ENCODE data around the gene GOLGA6L22.
"Not testable (repeated sequence)": the region's sequence is repeated elsewhere in the genome, so short reads cannot be mapped to it uniquely, and the experiment has no call there.

Gene GOLGA6L22

GRCh38 chr15:22458603-22459002 is at the start of gene GOLGA6L22:
GOLGA6L22 (plus strand) TSS chr15:22458903; CDS start chr15:22458994, 91 bp downstream.
- H3K4me2 ChIP-seq (ENCODE audit: low read length) = not testable (repeated sequence)

GRCh38 chr15:22417288-22417687 is 41.4 kb upstream of the GOLGA6L22 start:
- not testable (repeated sequence) for H4K20me1 ChIP-seq (ENCODE audit: control insufficient read depth, insufficient read depth, low read depth, low read length); H3K27ac ChIP-seq (ENCODE audit: low read depth, low read length); H3K79me2 ChIP-seq (ENCODE audit: control insufficient read depth, low read length); H3K36me3 ChIP-seq (ENCODE audit: control insufficient read depth, low read length); H3K4me1 ChIP-seq (ENCODE audit: control insufficient read depth, low read length); H3K4me2 ChIP-seq (ENCODE audit: low read length); H3K9me3 ChIP-seq (ENCODE audit: control insufficient read depth, insufficient read depth, low read length); H3K9me2 ChIP-seq (replicated peaks; ENCODE audit: control insufficient read depth, low read length); H3K4me3 ChIP-seq (ENCODE audit: low read length); H3K27me3 ChIP-seq (ENCODE audit: control insufficient read depth, low read length); H3F3A ChIP-seq (ENCODE audit: control insufficient read depth, insufficient read depth)

More at GRCh38 chr15:22458603-22459002, at the start of gene GOLGA6L22:
- not testable (repeated sequence) for H3K4me1 ChIP-seq (ENCODE audit: control insufficient read depth, low read length); H3K4me3 ChIP-seq (ENCODE audit: low read length); H3F3A ChIP-seq (ENCODE audit: control insufficient read depth, insufficient read depth); H3K9me3 ChIP-seq (ENCODE audit: control insufficient read depth, insufficient read depth, low read length); H3K79me2 ChIP-seq (ENCODE audit: control insufficient read depth, low read length); H3K9me2 ChIP-seq (replicated peaks; ENCODE audit: control insufficient read depth, low read length); H4K20me1 ChIP-seq (ENCODE audit: control insufficient read depth, insufficient read depth, low read depth, low read length); H3K27me3 ChIP-seq (ENCODE audit: control insufficient read depth, low read length); H3K27ac ChIP-seq (ENCODE audit: low read depth, low read length); H3K36me3 ChIP-seq (ENCODE audit: control insufficient read depth, low read length)

GRCh38 chr15:22417795-22418194 is 40.9 kb upstream of the GOLGA6L22 start:
- H3K27me3 ChIP-seq (ENCODE audit: control insufficient read depth, low read length); H3K4me2 ChIP-seq (ENCODE audit: low read length); H3K9me2 ChIP-seq (replicated peaks; ENCODE audit: control insufficient read depth, low read length); H3K4me1 ChIP-seq (ENCODE audit: control insufficient read depth, low read length); H3K79me2 ChIP-seq (ENCODE audit: control insufficient read depth, low read length); H3K36me3 ChIP-seq (ENCODE audit: control insufficient read depth, low read length); H3K9me3 ChIP-seq (ENCODE audit: control insufficient read depth, insufficient read depth, low read length); H3K4me3 ChIP-seq (ENCODE audit: low read length); H4K20me1 ChIP-seq (ENCODE audit: control insufficient read depth, insufficient read depth, low read depth, low read length); H3F3A ChIP-seq (ENCODE audit: control insufficient read depth, insufficient read depth); H3K27ac ChIP-seq (ENCODE audit: low read depth, low read length): not testable (repeated sequence)

GRCh38 chr15:22418212-22418611 is 40.5 kb upstream of the GOLGA6L22 start:
- H3K4me3 ChIP-seq (ENCODE audit: low read length); H3K9me2 ChIP-seq (replicated peaks; ENCODE audit: control insufficient read depth, low read length); H3K79me2 ChIP-seq (ENCODE audit: control insufficient read depth, low read length); H3K27me3 ChIP-seq (ENCODE audit: control insufficient read depth, low read length); H3F3A ChIP-seq (ENCODE audit: control insufficient read depth, insufficient read depth); H3K27ac ChIP-seq (ENCODE audit: low read depth, low read length); H3K4me1 ChIP-seq (ENCODE audit: control insufficient read depth, low read length); H4K20me1 ChIP-seq (ENCODE audit: control insufficient read depth, insufficient read depth, low read depth, low read length); H3K9me3 ChIP-seq (ENCODE audit: control insufficient read depth, insufficient read depth, low read length); H3K4me2 ChIP-seq (ENCODE audit: low read length); H3K36me3 ChIP-seq (ENCODE audit: control insufficient read depth, low read length): not testable (repeated sequence)

- H3F3A ChIP-seq (ENCODE audit: control insufficient read depth, insufficient read depth); H4K20me1 ChIP-seq (ENCODE audit: control insufficient read depth, insufficient read depth, low read depth, low read length); H3K27me3 ChIP-seq (ENCODE audit: control insufficient read depth, low read length); H3K27ac ChIP-seq (ENCODE audit: low read depth, low read length); H3K79me2 ChIP-seq (ENCODE audit: control insufficient read depth, low read length); H3K4me1 ChIP-seq (ENCODE audit: control insufficient read depth, low read length); H3K4me3 ChIP-seq (ENCODE audit: low read length); H3K9me2 ChIP-seq (replicated peaks; ENCODE audit: control insufficient read depth, low read length); H3K9me3 ChIP-seq (ENCODE audit: control insufficient read depth, insufficient read depth, low read length); H3K36me3 ChIP-seq (ENCODE audit: control insufficient read depth, low read length); H3K4me2 ChIP-seq (ENCODE audit: low read length): not testable (repeated sequence)
These were observed 40.0 kb upstream of the GOLGA6L22 start for GRCh38 chr15:22418666-22419065.

GRCh38 chr15:22420340-22420739 is 38.4 kb upstream of the GOLGA6L22 start:
- H3K9me2 ChIP-seq (replicated peaks; ENCODE audit: control insufficient read depth, low read length); H3K4me3 ChIP-seq (ENCODE audit: low read length); H3K4me1 ChIP-seq (ENCODE audit: control insufficient read depth, low read length); H3K27ac ChIP-seq (ENCODE audit: low read depth, low read length); H3K27me3 ChIP-seq (ENCODE audit: control insufficient read depth, low read length); H3K9me3 ChIP-seq (ENCODE audit: control insufficient read depth, insufficient read depth, low read length); H4K20me1 ChIP-seq (ENCODE audit: control insufficient read depth, insufficient read depth, low read depth, low read length); H3K4me2 ChIP-seq (ENCODE audit: low read length); H3K36me3 ChIP-seq (ENCODE audit: control insufficient read depth, low read length); H3F3A ChIP-seq (ENCODE audit: control insufficient read depth, insufficient read depth); H3K79me2 ChIP-seq (ENCODE audit: control insufficient read depth, low read length): not testable (repeated sequence)

GRCh38 chr15:22429426-22429825 is 29.3 kb upstream of the GOLGA6L22 start:
- H3K4me1 ChIP-seq (ENCODE audit: control insufficient read depth, low read length); H3K27ac ChIP-seq (ENCODE audit: low read depth, low read length); H3K36me3 ChIP-seq (ENCODE audit: control insufficient read depth, low read length); H4K20me1 ChIP-seq (ENCODE audit: control insufficient read depth, insufficient read depth, low read depth, low read length); H3F3A ChIP-seq (ENCODE audit: control insufficient read depth, insufficient read depth); H3K27me3 ChIP-seq (ENCODE audit: control insufficient read depth, low read length); H3K9me2 ChIP-seq (replicated peaks; ENCODE audit: control insufficient read depth, low read length); H3K79me2 ChIP-seq (ENCODE audit: control insufficient read depth, low read length); H3K4me2 ChIP-seq (ENCODE audit: low read length); H3K4me3 ChIP-seq (ENCODE audit: low read length); H3K9me3 ChIP-seq (ENCODE audit: control insufficient read depth, insufficient read depth, low read length): not testable (repeated sequence)

- not testable (repeated sequence) for H3K36me3 ChIP-seq (ENCODE audit: control insufficient read depth, low read length); H3K27me3 ChIP-seq (ENCODE audit: control insufficient read depth, low read length); H3K4me2 ChIP-seq (ENCODE audit: low read length); H4K20me1 ChIP-seq (ENCODE audit: control insufficient read depth, insufficient read depth, low read depth, low read length); H3K9me2 ChIP-seq (replicated peaks; ENCODE audit: control insufficient read depth, low read length); H3K79me2 ChIP-seq (ENCODE audit: control insufficient read depth, low read length); H3K4me3 ChIP-seq (ENCODE audit: low read length); H3F3A ChIP-seq (ENCODE audit: control insufficient read depth, insufficient read depth); H3K4me1 ChIP-seq (ENCODE audit: control insufficient read depth, low read length); H3K9me3 ChIP-seq (ENCODE audit: control insufficient read depth, insufficient read depth, low read length); H3K27ac ChIP-seq (ENCODE audit: low read depth, low read length)
These were observed 27.0 kb upstream of the GOLGA6L22 start for GRCh38 chr15:22431687-22432086.

Measured in DOHH2 (cell line).